SH-SY5Y (cell line): ENCODE data around the gene KIF3B.

Source experiments
- GATA2 ChIP-seq: IDR thresholded peaks from 2 replicates; pipeline ENCODE4 v1.6.1; 2011; ENCODE audit warnings: mild to moderate bottlenecking, low read depth, low read length
- GATA3 ChIP-seq: IDR thresholded peaks from 2 replicates; pipeline ENCODE4 v1.6.1; 2011; ENCODE audit warnings: low read depth, mild to moderate bottlenecking, low read length, moderate library complexity

- no peak for TF ChIP-seq GATA3
- TF ChIP-seq GATA2, result no peak
These were observed 9.8 kb downstream of the KIF3B start for GRCh38 chr20:32287231-32287638.
